Measurements from ENCODE around the gene CAMKK1. TPM values are rescaled to one million over a fixed set of nuclear protein-coding genes. Genes with fewer than 3 reads are reported as not detected.
A peak's percentile ranks its signal among the peaks of the same experiment; 100 is the strongest.

CAMKK1 gene
- total and polyA plus RNA-seq, 2 experiments from 2014 or later = 4.3 to 7.1 TPM

DNA sequence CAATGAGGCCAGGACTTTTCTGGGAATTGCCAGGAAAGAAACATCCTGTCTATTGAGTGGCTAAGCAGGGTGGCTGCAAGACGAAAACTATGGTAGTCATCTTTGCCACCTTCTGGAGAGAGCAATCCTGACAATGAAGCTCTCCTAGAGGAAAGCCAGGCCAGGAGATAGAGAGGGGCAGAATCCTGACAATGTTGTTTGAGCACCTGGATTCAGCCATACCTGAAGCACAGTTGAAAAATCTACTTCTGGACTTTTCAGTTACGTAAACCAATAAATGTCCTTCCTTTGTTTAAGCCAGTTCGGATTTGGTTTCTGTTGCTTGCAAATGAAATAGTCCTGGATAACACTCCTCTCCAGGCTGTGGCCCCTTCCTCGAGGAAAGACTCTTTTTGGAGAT is 14.0 kb upstream of the CAMKK1 start:
- Histone ChIP-seq H3K36me3 (ENCODE audit: insufficient read depth) (no peaks in the 10 kb centered on the region), H3K27me3 (ENCODE audit: insufficient read depth) (no peaks in the 10 kb centered on the region)
- no peak for ATAC-seq

More for the DNA sequence above, 14.0 kb upstream of the CAMKK1 start:
- H4K20me1 ChIP-seq (replicated peaks; ENCODE audit: insufficient read depth) = no peaks in the 10 kb centered on the region
- no peaks in the 10 kb centered on the region for H3K36me3 Mint-ChIP-seq (ENCODE audit: low read depth)
- no peaks in the 10 kb centered on the region for H3K9me3 Mint-ChIP-seq
- no peak overlapping the region for H3K27ac Mint-ChIP-seq
- H3K4me2 ChIP-seq = no peak overlapping the region
- peaks cover 17% of the 10 kb centered on the region for H3K4me1 Mint-ChIP-seq
- TF ChIP-seq CREB1 (CRISPR knock-in tag; IDR thresholded peaks at IDR 0.05; ENCODE audit: low read depth) (no peak), STAT1 (IDR thresholded peaks at IDR 0.05; ENCODE audit: unreplicated experiment) (no peak), ZNF331 (CRISPR knock-in tag; IDR thresholded peaks at IDR 0.05; ENCODE audit: low read depth) (no peak), ZNF114 (CRISPR knock-in tag; IDR thresholded peaks at IDR 0.05) (no peak), POLR2AphosphoS5 (IDR thresholded peaks at IDR 0.05; ENCODE audit: low read depth) (no peak), NANOG (IDR thresholded peaks at IDR 0.05; ENCODE audit: borderline replicate concordance) (no peak)
- TF ChIP-seq, protein P1, sequence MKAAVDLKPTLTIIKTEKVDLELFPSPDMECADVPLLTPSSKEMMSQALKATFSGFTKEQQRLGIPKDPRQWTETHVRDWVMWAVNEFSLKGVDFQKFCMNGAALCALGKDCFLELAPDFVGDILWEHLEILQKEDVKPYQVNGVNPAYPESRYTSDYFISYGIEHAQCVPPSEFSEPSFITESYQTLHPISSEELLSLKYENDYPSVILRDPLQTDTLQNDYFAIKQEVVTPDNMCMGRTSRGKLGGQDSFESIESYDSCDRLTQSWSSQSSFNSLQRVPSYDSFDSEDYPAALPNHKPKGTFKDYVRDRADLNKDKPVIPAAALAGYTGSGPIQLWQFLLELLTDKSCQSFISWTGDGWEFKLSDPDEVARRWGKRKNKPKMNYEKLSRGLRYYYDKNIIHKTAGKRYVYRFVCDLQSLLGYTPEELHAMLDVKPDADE (IDR thresholded peaks at IDR 0.05) = no peak
- TF ChIP-seq, protein P2, sequence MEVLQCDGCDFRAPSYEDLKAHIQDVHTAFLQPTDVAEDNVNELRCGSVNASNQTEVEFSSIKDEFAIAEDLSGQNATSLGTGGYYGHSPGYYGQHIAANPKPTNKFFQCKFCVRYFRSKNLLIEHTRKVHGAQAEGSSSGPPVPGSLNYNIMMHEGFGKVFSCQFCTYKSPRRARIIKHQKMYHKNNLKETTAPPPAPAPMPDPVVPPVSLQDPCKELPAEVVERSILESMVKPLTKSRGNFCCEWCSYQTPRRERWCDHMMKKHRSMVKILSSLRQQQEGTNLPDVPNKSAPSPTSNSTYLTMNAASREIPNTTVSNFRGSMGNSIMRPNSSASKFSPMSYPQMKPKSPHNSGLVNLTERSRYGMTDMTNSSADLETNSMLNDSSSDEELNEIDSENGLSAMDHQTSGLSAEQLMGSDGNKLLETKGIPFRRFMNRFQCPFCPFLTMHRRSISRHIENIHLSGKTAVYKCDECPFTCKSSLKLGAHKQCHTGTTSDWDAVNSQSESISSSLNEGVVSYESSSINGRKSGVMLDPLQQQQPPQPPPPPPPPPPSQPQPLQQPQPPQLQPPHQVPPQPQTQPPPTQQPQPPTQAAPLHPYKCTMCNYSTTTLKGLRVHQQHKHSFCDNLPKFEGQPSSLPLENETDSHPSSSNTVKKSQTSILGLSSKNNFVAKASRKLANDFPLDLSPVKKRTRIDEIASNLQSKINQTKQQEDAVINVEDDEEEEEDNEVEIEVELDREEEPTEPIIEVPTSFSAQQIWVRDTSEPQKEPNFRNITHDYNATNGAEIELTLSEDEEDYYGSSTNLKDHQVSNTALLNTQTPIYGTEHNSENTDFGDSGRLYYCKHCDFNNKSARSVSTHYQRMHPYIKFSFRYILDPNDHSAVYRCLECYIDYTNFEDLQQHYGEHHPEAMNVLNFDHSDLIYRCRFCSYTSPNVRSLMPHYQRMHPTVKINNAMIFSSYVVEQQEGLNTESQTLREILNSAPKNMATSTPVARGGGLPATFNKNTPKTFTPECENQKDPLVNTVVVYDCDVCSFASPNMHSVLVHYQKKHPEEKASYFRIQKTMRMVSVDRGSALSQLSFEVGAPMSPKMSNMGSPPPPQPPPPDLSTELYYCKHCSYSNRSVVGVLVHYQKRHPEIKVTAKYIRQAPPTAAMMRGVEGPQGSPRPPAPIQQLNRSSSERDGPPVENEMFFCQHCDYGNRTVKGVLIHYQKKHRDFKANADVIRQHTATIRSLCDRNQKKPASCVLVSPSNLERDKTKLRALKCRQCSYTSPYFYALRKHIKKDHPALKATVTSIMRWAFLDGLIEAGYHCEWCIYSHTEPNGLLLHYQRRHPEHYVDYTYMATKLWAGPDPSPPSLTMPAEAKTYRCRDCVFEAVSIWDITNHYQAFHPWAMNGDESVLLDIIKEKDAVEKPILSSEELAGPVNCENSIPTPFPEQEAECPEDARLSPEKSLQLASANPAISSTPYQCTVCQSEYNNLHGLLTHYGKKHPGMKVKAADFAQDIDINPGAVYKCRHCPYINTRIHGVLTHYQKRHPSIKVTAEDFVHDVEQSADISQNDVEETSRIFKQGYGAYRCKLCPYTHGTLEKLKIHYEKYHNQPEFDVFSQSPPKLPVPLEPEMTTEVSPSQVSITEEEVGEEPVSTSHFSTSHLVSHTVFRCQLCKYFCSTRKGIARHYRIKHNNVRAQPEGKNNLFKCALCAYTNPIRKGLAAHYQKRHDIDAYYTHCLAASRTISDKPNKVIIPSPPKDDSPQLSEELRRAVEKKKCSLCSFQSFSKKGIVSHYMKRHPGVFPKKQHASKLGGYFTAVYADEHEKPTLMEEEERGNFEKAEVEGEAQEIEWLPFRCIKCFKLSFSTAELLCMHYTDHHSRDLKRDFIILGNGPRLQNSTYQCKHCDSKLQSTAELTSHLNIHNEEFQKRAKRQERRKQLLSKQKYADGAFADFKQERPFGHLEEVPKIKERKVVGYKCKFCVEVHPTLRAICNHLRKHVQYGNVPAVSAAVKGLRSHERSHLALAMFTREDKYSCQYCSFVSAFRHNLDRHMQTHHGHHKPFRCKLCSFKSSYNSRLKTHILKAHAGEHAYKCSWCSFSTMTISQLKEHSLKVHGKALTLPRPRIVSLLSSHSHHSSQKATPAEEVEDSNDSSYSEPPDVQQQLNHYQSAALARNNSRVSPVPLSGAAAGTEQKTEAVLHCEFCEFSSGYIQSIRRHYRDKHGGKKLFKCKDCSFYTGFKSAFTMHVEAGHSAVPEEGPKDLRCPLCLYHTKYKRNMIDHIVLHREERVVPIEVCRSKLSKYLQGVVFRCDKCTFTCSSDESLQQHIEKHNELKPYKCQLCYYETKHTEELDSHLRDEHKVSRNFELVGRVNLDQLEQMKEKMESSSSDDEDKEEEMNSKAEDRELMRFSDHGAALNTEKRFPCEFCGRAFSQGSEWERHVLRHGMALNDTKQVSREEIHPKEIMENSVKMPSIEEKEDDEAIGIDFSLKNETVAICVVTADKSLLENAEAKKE (CRISPR knock-in tag; IDR thresholded peaks at IDR 0.05) = no peak
- no peaks in the 10 kb centered on the region for H3F3A ChIP-seq (replicated peaks; ENCODE audit: low read depth)
- no peaks in the 10 kb centered on the region for H3K9me2 ChIP-seq (ENCODE audit: insufficient read depth)
- H3K4me1 ChIP-seq (ENCODE audit: insufficient read depth) = peaks cover 13% of the 10 kb centered on the region
- no peak overlapping the region for H3K4me3 ChIP-seq
- no peak for DNase-seq (ENCODE audit: low spot score)
- H3K79me2 ChIP-seq (replicated peaks; ENCODE audit: insufficient read depth) = no peaks in the 10 kb centered on the region
- 0 out of 2 replicates have a peak overlapping the region, but pooled peaks have one; percentile 7 for H2AFZ ChIP-seq
- peaks cover 12% of the 10 kb centered on the region for H3K27me3 Mint-ChIP-seq (ENCODE audit: insufficient read depth, low read depth, poor library complexity)
- H3K4me3 Mint-ChIP-seq = no peak overlapping the region
- H3K27ac ChIP-seq (ENCODE audit: low read depth) = no peak overlapping the region

Data from GM23338 (cell line).